Measurements from ENCODE around the gene MYO15A.

MYO15A gene

DNA sequence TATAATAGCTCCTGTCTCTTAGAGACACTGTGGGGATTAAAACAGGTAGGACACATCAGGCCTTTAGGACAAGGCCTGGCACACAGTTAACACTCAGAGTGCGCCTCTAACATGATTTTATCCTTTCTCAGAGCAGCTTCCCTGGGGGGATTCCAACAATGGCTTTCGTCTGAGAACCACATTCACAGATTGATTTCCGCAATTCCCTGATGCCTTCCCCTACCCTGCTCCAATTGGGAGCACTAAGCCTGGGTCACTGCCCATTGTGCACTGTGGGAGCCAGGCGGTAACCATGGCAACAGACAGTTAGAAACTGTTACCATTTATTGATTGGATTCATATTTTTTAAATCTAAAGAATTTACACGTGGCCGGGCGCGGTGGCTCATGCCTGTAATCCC, 69.2 kb downstream of the MYO15A start:
- Histone ChIP-seq H3K4me1 (ENCODE audit: control insufficient read depth, insufficient read depth, low read length) (peaks cover 7% of the 10 kb centered on the region; the same call in 1 of the 2 replicates), H3K27ac (ENCODE audit: extremely low read depth, low read depth, low read length) (no peak overlapping the region), H3K9me3 (ENCODE audit: control insufficient read depth, insufficient read depth, low read depth, low read length) (no peaks in the 10 kb centered on the region), H3K36me3 (ENCODE audit: control insufficient read depth in 2 of 2, insufficient read depth in 1 of 2, low read length in 2 of 2) (no peaks in the 10 kb centered on the region), H3K4me3 (ENCODE audit: low read depth, low read length) (no peak overlapping the region)
- ChIA-PET POLR2A (no interaction called here), CTCF (interaction anchor here (1.0 kb wide), 1 partner anchor 36 kb away, joined by 3 read pairs; no protein-coding TSS in a partner anchor)
- TF ChIP-seq ZNF560 (tag by site-specific recombination; IDR thresholded peaks at IDR 0.05; ENCODE audit: borderline replicate concordance): no peak

DNA sequence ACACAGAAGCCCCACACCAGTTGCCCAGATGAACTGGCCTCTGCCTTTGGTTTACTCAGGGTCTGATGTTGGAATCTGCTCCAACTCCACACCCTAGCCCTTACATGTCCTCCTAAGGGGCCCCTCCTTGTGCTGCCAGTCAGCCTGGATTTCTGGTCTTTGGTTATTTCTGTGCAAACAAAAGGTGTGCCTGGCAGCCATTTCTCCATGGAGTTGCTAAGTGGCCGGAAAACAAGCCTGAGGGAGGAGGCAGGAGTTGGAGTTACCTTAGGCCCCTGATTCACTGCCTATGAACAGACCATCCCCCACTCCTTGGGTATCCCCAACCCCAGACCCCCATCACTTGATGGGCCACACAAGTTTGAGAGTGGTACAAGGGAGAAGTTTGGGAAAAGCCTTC, 70.6 kb downstream of the MYO15A start:
- Histone ChIP-seq H3K4me1 (ENCODE audit: control insufficient read depth, insufficient read depth, low read length) (peaks cover 7% of the 10 kb centered on the region; the same call in 1 of the 2 replicates), H3K9me3 (ENCODE audit: control insufficient read depth, insufficient read depth, low read depth, low read length) (no peaks in the 10 kb centered on the region), H3K4me3 (ENCODE audit: low read depth, low read length) (no peak overlapping the region), H3K27ac (ENCODE audit: extremely low read depth, low read depth, low read length) (no peak overlapping the region), H3K36me3 (ENCODE audit: control insufficient read depth in 2 of 2, insufficient read depth in 1 of 2, low read length in 2 of 2) (no peaks in the 10 kb centered on the region)
- ChIA-PET POLR2A (interaction anchor here (1.8 kb wide), 1 partner anchor 9 kb away, joined by 6 read pairs; no protein-coding TSS in a partner anchor), CTCF (no interaction called here)
- TF ChIP-seq TCF7L2 (IDR thresholded peaks at IDR 0.05; ENCODE audit: borderline replicate concordance, low read depth, low read length): no peak
- no peak for TF ChIP-seq ZNF777 (tag by site-specific recombination; IDR thresholded peaks at IDR 0.05; ENCODE audit: borderline replicate concordance)
- TF ChIP-seq, protein P1, sequence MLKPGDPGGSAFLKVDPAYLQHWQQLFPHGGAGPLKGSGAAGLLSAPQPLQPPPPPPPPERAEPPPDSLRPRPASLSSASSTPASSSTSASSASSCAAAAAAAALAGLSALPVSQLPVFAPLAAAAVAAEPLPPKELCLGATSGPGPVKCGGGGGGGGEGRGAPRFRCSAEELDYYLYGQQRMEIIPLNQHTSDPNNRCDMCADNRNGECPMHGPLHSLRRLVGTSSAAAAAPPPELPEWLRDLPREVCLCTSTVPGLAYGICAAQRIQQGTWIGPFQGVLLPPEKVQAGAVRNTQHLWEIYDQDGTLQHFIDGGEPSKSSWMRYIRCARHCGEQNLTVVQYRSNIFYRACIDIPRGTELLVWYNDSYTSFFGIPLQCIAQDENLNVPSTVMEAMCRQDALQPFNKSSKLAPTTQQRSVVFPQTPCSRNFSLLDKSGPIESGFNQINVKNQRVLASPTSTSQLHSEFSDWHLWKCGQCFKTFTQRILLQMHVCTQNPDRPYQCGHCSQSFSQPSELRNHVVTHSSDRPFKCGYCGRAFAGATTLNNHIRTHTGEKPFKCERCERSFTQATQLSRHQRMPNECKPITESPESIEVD (tag by site-specific recombination; IDR thresholded peaks at IDR 0.05): no peak

DNA sequence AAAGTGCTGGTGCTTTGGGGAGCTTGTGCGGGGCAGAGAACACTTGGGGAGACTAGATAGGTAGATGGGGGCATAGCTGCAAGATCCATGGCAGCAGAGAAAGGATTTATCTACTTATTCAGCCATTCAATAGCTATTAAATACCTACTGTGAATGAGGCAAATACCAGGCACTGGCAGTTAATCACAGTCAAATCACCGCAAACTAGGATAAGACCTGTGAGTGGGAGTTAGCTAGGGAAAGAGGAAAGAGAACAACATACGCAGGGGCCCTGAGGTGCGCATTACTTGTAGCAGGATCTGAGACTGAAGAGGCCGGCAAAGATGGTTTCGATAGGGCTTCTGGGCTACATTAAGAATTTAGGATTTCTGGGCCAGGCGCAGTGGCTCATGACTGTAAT, 71.2 kb downstream of the MYO15A start:
- H3K4me3 ChIP-seq (ENCODE audit: low read depth, low read length): no peak overlapping the region
- no peak overlapping the region for H3K27ac ChIP-seq (ENCODE audit: extremely low read depth, low read depth, low read length)
- TF ChIP-seq KLF16 (tag by site-specific recombination; IDR thresholded peaks at IDR 0.05): no peak
- TF ChIP-seq EGR2 (tag by site-specific recombination; IDR thresholded peaks at IDR 0.05; ENCODE audit: low read depth): 0 out of 2 replicates have a peak, but pooled peaks have one; percentile 18
- TF ChIP-seq GFI1B (tag by site-specific recombination; IDR thresholded peaks at IDR 0.05): peak; percentile 54; the same call in 1 of the 2 replicates
- peak; percentile 29; the same call in 1 of the 2 replicates for TF ChIP-seq ZFHX2 (tag by site-specific recombination; conservative IDR thresholded peaks at IDR 0.05)
- POLR2A ChIA-PET: interaction anchor here (0.7 to 1.8 kb wide), 3 partner anchors 10 to 362 kb away, joined by 6 to 16 read pairs (median 6); no protein-coding TSS in a partner anchor
- H3K4me1 ChIP-seq (ENCODE audit: control insufficient read depth, insufficient read depth, low read length): peaks cover 7% of the 10 kb centered on the region; the same call in 1 of the 2 replicates
- CTCF ChIA-PET: interaction anchor here (1.1 kb wide), 1 partner anchor 39 kb away, joined by 4 read pairs; no protein-coding TSS in a partner anchor
- no peaks in the 10 kb centered on the region for H3K9me3 ChIP-seq (ENCODE audit: control insufficient read depth, insufficient read depth, low read depth, low read length)
- peaks cover 0 to 5% of the 10 kb centered on the region in 2 experiments; a peak in 1 of 3 replicates for H3K36me3 ChIP-seq (ENCODE audit: control insufficient read depth in 2 of 2, insufficient read depth in 1 of 2, low read length in 2 of 2)

DNA sequence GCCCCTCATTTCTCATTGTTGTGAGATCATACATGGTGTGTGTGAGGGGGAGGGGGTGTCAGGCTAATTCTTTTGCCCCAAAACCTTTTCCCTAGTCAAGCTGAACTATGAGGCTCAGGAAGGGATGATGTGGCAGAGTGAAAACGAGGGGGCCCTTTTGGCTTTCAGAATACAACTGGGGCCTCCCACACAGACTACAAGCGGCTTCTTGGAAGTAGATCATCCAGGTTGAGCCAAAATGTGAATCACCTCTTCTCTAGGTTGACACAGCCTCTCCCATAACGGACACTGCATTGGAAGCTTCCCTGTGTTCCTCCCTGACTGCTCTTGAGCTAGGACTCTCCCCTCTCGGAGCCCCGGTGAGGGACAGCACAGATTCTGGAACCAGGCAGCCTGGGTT, 72.8 kb downstream of the MYO15A start:
- Histone ChIP-seq H3K27ac (ENCODE audit: extremely low read depth, low read depth, low read length) (no peak overlapping the region), H3K4me3 (ENCODE audit: low read depth, low read length) (no peak overlapping the region), H3K9me3 (ENCODE audit: control insufficient read depth, insufficient read depth, low read depth, low read length) (no peaks in the 10 kb centered on the region), H3K4me1 (ENCODE audit: control insufficient read depth, insufficient read depth, low read length) (peaks cover 10% of the 10 kb centered on the region), H3K36me3 (ENCODE audit: control insufficient read depth in 2 of 2, insufficient read depth in 1 of 2, low read length in 2 of 2) (peaks cover 0 to 16% of the 10 kb centered on the region in 2 experiments; a peak in 1 of 3 replicates)
- TF ChIP-seq ZNF394 (tag by site-specific recombination; IDR thresholded peaks at IDR 0.05; ENCODE audit: borderline replicate concordance): no peak
- TF ChIP-seq ZNF239 (tag by site-specific recombination; IDR thresholded peaks at IDR 0.05): no peak
- CTCF ChIA-PET: interaction anchor here (0.5 to 3.4 kb wide), 5 partner anchors 28 to 1178 kb away, joined by 3 to 20 read pairs (median 3); no protein-coding TSS in a partner anchor
- POLR2A ChIA-PET: interaction anchor here (0.6 to 0.7 kb wide), 2 partner anchors 23 to 183 kb away, joined by 3 to 4 read pairs; no protein-coding TSS in a partner anchor

All from HEK293 (cell line).